ENCODE measurements around the gene PHACTR1. TPM values are rescaled to one million over a fixed set of nuclear protein-coding genes. Genes with fewer than 3 reads are reported as not detected.

The PHACTR1 gene
- total and polyA plus RNA-seq, 2 of the 4 experiments (the other 2 are of a cell fraction) = not detected

DNA sequence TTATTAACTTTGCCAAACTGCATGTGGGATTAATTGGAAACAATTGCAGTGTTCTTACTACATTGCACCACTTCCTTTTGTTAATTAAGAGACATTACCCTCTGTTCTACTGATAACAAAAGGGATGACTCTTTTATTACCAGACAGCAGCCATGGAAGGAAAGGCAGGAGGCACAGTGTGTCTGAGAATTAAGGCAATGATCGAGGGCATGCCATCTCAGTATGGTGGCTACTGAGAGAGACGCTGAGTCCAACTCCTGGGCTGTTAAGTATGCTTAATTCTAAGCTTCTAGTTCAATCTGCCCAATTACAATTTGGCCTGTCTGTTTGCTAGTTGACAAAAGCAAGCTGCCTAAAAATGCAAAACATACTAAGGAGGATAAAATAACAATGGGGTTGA, 227.4 kb downstream of the PHACTR1 start:
- Histone ChIP-seq H2BK20ac (ENCODE audit: low read depth, low read length) (no peak overlapping the region), H3K36me3 (ENCODE audit: control insufficient read depth, insufficient read depth, low read length) (no peaks in the 10 kb centered on the region), H2BK5ac (ENCODE audit: low read depth, low read length, poor library complexity, severe bottlenecking) (no peak overlapping the region), H2AK9ac (replicated peaks; ENCODE audit: low read depth, low read length, poor library complexity) (no peak overlapping the region), H3K9me3 (ENCODE audit: control insufficient read depth, insufficient read depth, low read length) (peaks cover 4% of the 10 kb centered on the region; the same call in 1 of the 2 replicates), H2BK120ac (ENCODE audit: low read depth, low read length) (no peak overlapping the region), H4K91ac (ENCODE audit: insufficient read depth, low read depth, low read length) (no peak overlapping the region), H3K4me3 (ENCODE audit: insufficient read depth, low read depth, low read length) (no peak overlapping the region), H4K8ac (ENCODE audit: low read depth in 2 of 2, low read length in 2 of 2) (no peak overlapping the region), H3K9me1 (ENCODE audit: insufficient read depth, low read length) (no peaks in the 10 kb centered on the region), H3K18ac (ENCODE audit: low read depth, low read length) (no peak overlapping the region), H2BK15ac (ENCODE audit: low read depth, low read length) (no peak overlapping the region), H2AK5ac (ENCODE audit: low read depth, low read length) (no peak overlapping the region), H2AFZ (replicated peaks; ENCODE audit: low read length, poor library complexity) (no peak overlapping the region), H3K4ac (ENCODE audit: low read depth, low read length) (no peak overlapping the region), H4K20me1 (ENCODE audit: insufficient read depth, low read length) (no peaks in the 10 kb centered on the region), H3K27me3 (ENCODE audit: control insufficient read depth, insufficient read depth, low read length) (no peaks in the 10 kb centered on the region), H3K9ac (ENCODE audit: low read depth, low read length) (no peak overlapping the region), H4K5ac (ENCODE audit: low read depth, low read length) (no peak overlapping the region), H3K23ac (ENCODE audit: low read depth, low read length) (no peak overlapping the region), H3K56ac (ENCODE audit: extremely low read depth, insufficient read depth, low read length) (no peak overlapping the region), H3K79me1 (ENCODE audit: low read depth in 1 of 2, low read length in 2 of 2) (no peaks in the 10 kb centered on the region), H3K14ac (replicated peaks; ENCODE audit: low read depth, low read length) (no peak overlapping the region), H3K4me1 (ENCODE audit: control insufficient read depth, insufficient read depth, low read length) (no peaks in the 10 kb centered on the region), H3K27ac (ENCODE audit: insufficient read depth, low read length) (no peak overlapping the region), H3K4me2 (ENCODE audit: low read depth, low read length) (no peak overlapping the region)
- no peak for ATAC-seq (ENCODE audit: low read depth)
- WGBS, 2 experiments (ENCODE audit: extremely low coverage in 2 of 2, insufficient read length in 1 of 2) = no CpG with 5 or more reads among the region's 2 CpGs
- in situ Hi-C loops (cut with MboI; ENCODE audit: low sequenced_read_pairs) (no loop called here), intact Hi-C loops (cut with micrococcal nuclease) (no loop called here), dilution Hi-C loops (cut with HindIII; ENCODE audit: low sequenced_read_pairs, unreplicated experiment) (no loop called here)
- ChIA-PET POLR2A (ENCODE audit: unreplicated experiment) (no interaction called here), CTCF (no interaction called here)
- no peak for TF ChIP-seq RAD21 (IDR thresholded peaks at IDR 0.05; ENCODE audit: low read length)
- no peak for TF ChIP-seq MAZ (IDR thresholded peaks at IDR 0.05; ENCODE audit: borderline replicate concordance, low read depth, low read length)
- no peak for TF ChIP-seq CHD1 (IDR thresholded peaks at IDR 0.05; ENCODE audit: low read depth, low read length)
- TF ChIP-seq MAFK (IDR thresholded peaks at IDR 0.05; ENCODE audit: low read depth, low read length) = no peak
- no peak for TF ChIP-seq POLR2A (IDR thresholded peaks at IDR 0.05; ENCODE audit: low read depth, low read length)
- no peak for TF ChIP-seq RCOR1 (IDR thresholded peaks at IDR 0.05; ENCODE audit: insufficient replicate concordance, low read length)
- TF ChIP-seq, protein P1, sequence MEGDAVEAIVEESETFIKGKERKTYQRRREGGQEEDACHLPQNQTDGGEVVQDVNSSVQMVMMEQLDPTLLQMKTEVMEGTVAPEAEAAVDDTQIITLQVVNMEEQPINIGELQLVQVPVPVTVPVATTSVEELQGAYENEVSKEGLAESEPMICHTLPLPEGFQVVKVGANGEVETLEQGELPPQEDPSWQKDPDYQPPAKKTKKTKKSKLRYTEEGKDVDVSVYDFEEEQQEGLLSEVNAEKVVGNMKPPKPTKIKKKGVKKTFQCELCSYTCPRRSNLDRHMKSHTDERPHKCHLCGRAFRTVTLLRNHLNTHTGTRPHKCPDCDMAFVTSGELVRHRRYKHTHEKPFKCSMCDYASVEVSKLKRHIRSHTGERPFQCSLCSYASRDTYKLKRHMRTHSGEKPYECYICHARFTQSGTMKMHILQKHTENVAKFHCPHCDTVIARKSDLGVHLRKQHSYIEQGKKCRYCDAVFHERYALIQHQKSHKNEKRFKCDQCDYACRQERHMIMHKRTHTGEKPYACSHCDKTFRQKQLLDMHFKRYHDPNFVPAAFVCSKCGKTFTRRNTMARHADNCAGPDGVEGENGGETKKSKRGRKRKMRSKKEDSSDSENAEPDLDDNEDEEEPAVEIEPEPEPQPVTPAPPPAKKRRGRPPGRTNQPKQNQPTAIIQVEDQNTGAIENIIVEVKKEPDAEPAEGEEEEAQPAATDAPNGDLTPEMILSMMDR (conservative IDR thresholded peaks at IDR 0.05; ENCODE audit: low read depth, low read length) = no peak
- no peak for TF ChIP-seq BHLHE40 (IDR thresholded peaks at IDR 0.05; ENCODE audit: low read depth, low read length)
- TF ChIP-seq RFX5 (IDR thresholded peaks at IDR 0.05; ENCODE audit: low read depth, low read length) = no peak
- no peak for TF ChIP-seq FOS (IDR thresholded peaks at IDR 0.05; ENCODE audit: low read depth, low read length)
- TF ChIP-seq, protein P2, sequence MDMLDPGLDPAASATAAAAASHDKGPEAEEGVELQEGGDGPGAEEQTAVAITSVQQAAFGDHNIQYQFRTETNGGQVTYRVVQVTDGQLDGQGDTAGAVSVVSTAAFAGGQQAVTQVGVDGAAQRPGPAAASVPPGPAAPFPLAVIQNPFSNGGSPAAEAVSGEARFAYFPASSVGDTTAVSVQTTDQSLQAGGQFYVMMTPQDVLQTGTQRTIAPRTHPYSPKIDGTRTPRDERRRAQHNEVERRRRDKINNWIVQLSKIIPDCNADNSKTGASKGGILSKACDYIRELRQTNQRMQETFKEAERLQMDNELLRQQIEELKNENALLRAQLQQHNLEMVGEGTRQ (IDR thresholded peaks at IDR 0.05; ENCODE audit: low read depth, low read length) = no peak
- TF ChIP-seq MXI1 (IDR thresholded peaks at IDR 0.05; ENCODE audit: borderline replicate concordance, low read depth, low read length) = no peak
- no peak for TF ChIP-seq SMC3 (IDR thresholded peaks at IDR 0.05; ENCODE audit: low read depth, low read length)
- no peak for TF ChIP-seq NFE2L2 (IDR thresholded peaks at IDR 0.05; ENCODE audit: low read depth, low read length)
- no peak for TF ChIP-seq CEBPB (IDR thresholded peaks at IDR 0.05; ENCODE audit: low read depth, low read length)
- TF ChIP-seq, protein P3, sequence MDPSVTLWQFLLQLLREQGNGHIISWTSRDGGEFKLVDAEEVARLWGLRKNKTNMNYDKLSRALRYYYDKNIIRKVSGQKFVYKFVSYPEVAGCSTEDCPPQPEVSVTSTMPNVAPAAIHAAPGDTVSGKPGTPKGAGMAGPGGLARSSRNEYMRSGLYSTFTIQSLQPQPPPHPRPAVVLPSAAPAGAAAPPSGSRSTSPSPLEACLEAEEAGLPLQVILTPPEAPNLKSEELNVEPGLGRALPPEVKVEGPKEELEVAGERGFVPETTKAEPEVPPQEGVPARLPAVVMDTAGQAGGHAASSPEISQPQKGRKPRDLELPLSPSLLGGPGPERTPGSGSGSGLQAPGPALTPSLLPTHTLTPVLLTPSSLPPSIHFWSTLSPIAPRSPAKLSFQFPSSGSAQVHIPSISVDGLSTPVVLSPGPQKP (IDR thresholded peaks at IDR 0.05; ENCODE audit: borderline replicate concordance, low read depth, low read length) = no peak
- no peak for DNase-seq
- no TSS peak for BruUV-seq (replicated peaks)
